Thymus (tissue), 14 donors: ENCODE results near the gene RHOXF2. TPM values are rescaled to one million over a fixed set of nuclear protein-coding genes. Genes with fewer than 3 reads are reported as not detected.
"Not testable (repeated sequence)": the region's sequence is repeated elsewhere in the genome, so short reads cannot be mapped to it uniquely, and the experiment has no call there.

Experiments
- DNase-seq, 9 donors: peaks; one replicate each; pipeline ENCODE4 v3.0.0-alpha.2; 2013; ENCODE audit warnings: low spot score in 9 of 9, low read depth in 6 of 9, missing footprints in 1 of 9
- H3K27ac ChIP-seq, 2 donors: one replicate each; pipeline ENCODE4 v1.5.1; 2013; ENCODE audit warnings: control low read depth in 1 of 2, low read depth in 1 of 2, low read length in 1 of 2, mild to moderate bottlenecking in 1 of 2, moderate library complexity in 1 of 2
- H3K27me3 ChIP-seq, 2 donors: one replicate each; pipeline ENCODE4 v1.5.1; 2013; ENCODE audit warnings: low read length in 1 of 2; ENCODE audit not compliant: control insufficient read depth in 2 of 2, insufficient read depth in 1 of 2
- H3K36me3 ChIP-seq, 2 donors: one replicate each; pipeline ENCODE4 v1.5.1; 2013; ENCODE audit warnings: low read length in 1 of 2, mild to moderate bottlenecking in 1 of 2, moderate library complexity in 1 of 2; ENCODE audit not compliant: control insufficient read depth in 2 of 2, insufficient read depth in 2 of 2
- H3K4me1 ChIP-seq, 2 donors: one replicate each; pipeline ENCODE4 v1.5.1; 2013; ENCODE audit warnings: low read length in 2 of 2; ENCODE audit not compliant: control insufficient read depth in 2 of 2, insufficient read depth in 2 of 2
- H3K4me3 ChIP-seq, 2 donors: one replicate each; pipeline ENCODE4 v1.5.1; 2013; ENCODE audit warnings: low read length in 2 of 2, control low read depth in 1 of 2, mild to moderate bottlenecking in 1 of 2
- H3K9me3 ChIP-seq, 2 donors: one replicate each; pipeline ENCODE4 v1.5.1; 2013; ENCODE audit warnings: low read length in 1 of 2, mild to moderate bottlenecking in 1 of 2; ENCODE audit not compliant: control insufficient read depth in 2 of 2, insufficient read depth in 1 of 2
- WGBS: extraction: QIAGEN DNeasy Blood & Tissue Kit; methylation state at CpG from one replicate; pipeline ENCODE4 v1.1.7; 2013; 5-methylcytosine and 5-hydroxymethylcytosine counted together
- long read RNA-seq, 10 donors: transcript quantifications; one replicate each; lab custom pipeline, GENCODE V29; 2026
- polyA plus RNA-seq: library from polyadenylated mRNA; stranded (reverse); fragments of 200-250 nt; gene quantifications from one replicate; pipeline ENCODE4 v1.2.3, GENCODE V29; 2013
- total RNA-seq: library from RNA; stranded (reverse); fragments of 120-200 nt; gene quantifications from one replicate; pipeline ENCODE4 v1.2.4, GENCODE V29; 2013
- donor health status: healthy.

Gene RHOXF2, protein sequence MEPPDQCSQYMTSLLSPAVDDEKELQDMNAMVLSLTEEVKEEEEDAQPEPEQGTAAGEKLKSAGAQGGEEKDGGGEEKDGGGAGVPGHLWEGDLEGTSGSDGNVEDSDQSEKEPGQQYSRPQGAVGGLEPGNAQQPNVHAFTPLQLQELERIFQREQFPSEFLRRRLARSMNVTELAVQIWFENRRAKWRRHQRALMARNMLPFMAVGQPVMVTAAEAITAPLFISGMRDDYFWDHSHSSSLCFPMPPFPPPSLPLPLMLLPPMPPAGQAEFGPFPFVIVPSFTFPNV
- not detected for total RNA-seq
- polyA plus RNA-seq = 0.16 TPM
- long read RNA-seq, donor 1 = 0 reads
- long read RNA-seq, donor 2 = 0 reads
- long read RNA-seq, donor 3 = 0 reads
- long read RNA-seq, donor 4 = 0 reads
- long read RNA-seq, donor 5 = 0 reads
- long read RNA-seq, donor 6 = 0 reads
- long read RNA-seq, donor 7 = 0 reads
- long read RNA-seq, donor 8 = 0 reads
- long read RNA-seq, donor 9 = 0 reads
- long read RNA-seq, donor 10 = 0 reads

DNA sequence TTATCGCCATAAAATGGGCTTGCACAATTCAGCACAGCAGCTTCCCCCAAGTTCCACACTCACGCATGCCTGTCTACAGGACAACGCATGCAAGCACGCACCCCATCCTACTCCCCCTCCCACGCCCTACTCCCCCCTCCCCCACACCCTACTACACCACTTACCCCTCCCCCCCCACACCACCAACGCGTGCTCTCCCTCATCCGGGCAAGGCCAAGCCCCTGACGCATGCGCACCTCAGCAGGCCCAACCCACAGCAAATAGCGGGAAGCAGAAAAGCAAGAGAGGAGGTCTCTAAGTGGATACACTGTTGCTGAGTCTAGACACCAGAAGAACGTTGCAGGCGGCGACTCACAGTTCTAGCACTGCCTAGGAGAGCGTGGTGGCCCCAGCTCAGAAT lies at the start of gene RHOXF2:
Gene RHOXF2, plus strand, starts transcription at position 301 of the 400 bp plus-strand sequence. CDS start 138 bp downstream, outside the sequence.
- DNase-seq, H3K4me1 ChIP-seq: not testable (repeated sequence)

DNA sequence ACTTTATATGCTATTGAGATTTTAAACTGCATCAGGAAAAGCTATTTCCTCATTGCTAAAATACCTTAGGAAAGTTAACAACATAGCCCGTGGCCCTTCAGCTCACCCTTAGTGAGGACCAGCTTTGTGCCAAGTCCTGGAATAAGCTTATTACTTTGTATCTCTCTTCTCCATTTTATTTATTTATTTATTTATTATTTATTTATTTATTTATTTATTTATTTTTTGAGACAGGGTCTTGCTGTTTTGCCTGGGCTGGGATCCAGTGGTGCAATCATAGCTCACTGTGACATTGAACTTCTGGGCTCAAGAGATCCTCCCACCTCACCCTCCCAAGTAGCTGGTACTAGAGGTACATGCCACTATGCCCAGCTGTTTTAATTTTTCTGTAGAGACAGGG lies 49.0 kb upstream of the RHOXF2 start:
- Histone ChIP-seq H3K4me1 (no peaks in the 10 kb centered on the region), H3K27me3 (no peaks in the 10 kb centered on the region), H3K36me3 (no peaks in the 10 kb centered on the region), H3K4me3 (no peak overlapping the region), H3K9me3 (no peaks in the 10 kb centered on the region), H3K27ac (no peak overlapping the region)
- 91% methylated on average over 1 of the region's 1 CpG for WGBS
- no peak for DNase-seq

More for the DNA sequence above, at the start of gene RHOXF2:
- not testable (repeated sequence) for H3K4me3 ChIP-seq, H3K9me3 ChIP-seq, H3K27ac ChIP-seq, H3K36me3 ChIP-seq, H3K27me3 ChIP-seq
- no CpG with 5 or more reads among the region's 15 CpGs for WGBS

DNA sequence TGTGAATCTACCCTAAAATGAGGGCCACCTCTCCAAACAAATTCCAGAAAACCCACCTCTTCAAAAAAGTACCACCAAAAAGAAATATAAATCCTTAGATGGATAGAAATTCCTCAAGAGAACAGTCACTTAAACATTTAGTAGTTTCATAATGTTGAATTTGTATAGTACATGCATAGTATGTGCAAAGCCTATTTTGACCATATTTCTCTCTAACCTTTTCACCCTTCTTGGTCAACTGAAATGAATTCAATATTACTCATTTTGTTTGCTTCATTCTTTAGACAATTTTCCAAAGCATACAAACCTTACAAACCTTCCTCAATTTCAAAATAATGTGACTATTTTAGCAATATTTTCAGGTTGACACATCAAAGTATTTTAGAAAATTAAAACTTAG lies 46.8 kb upstream of the RHOXF2 start:
- no peak overlapping the region for H3K4me3 ChIP-seq
- no peaks in the 10 kb centered on the region for H3K27me3 ChIP-seq
- H3K36me3 ChIP-seq = no peaks in the 10 kb centered on the region
- H3K4me1 ChIP-seq = no peaks in the 10 kb centered on the region
- no peak for DNase-seq
- H3K9me3 ChIP-seq = no peaks in the 10 kb centered on the region
- no peak overlapping the region for H3K27ac ChIP-seq

DNA sequence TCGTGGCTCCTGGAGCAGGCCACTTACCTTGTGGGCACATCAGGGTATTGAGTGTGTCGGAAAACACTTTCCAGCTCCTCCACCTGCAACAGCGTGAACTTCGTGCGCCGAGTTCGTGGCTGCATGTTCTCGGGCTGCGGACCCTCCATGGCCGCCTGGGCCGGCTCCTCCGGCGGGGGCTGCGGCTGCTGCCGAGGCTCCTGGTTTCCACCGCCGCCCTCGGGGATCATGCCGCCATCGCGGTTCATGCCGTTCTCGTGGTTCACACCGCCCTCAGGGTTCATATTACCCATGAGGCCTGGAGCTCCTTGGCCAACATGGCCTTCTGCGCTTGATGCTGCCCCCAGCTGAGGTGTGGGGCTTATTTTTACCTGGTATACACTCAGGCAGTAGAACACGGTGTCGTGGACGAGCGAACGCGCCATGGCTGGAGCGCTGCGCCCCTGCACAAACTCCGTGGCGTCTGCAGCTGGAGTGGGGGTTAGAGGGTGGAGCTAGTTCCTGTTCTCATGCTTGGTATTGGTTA lies 42.9 kb upstream of the RHOXF2 start, which contains the start of gene RHOXF1:
Gene RHOXF1, minus strand, starts transcription at position 476 of the 526 bp plus-strand sequence. Its CDS starts 51 bp downstream, at position 425.
- Histone ChIP-seq H3K4me3 (no peak within 1 kb of the TSS), H3K27me3 (no peaks in the 10 kb centered on the region), H3K9me3 (no peaks in the 10 kb centered on the region), H3K36me3 (no peaks in the 10 kb centered on the region), H3K27ac (no peak within 1 kb of the TSS), H3K4me1 (no peaks in the 10 kb centered on the region)
- no peak for DNase-seq
- WGBS = 98% methylated on average over 35 of the region's 35 CpGs

DNA sequence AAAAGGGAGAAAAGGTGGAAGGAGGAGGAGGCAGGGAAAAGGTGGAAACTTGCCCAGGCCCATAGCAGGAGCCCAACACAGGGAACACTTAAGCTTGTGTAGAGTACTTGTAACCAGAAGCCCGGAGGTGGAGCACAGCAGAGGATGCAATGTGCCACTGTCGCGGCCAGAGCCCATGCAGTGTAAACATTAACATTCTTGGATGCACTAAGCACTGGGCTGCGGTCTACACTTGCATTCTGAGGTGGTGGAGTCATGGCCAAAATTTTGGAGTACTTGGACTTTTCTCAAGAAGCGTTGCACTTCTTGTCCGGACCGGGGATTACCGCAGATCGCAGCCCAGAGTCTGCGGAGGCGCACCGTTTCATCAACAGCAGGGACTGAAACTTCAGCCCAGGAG lies 38.2 kb upstream of the RHOXF2 start:
- H3K36me3 ChIP-seq = no peaks in the 10 kb centered on the region
- WGBS = 96% methylated on average over 12 of the region's 12 CpGs
- H3K4me3 ChIP-seq = no peak overlapping the region
- no peaks in the 10 kb centered on the region for H3K9me3 ChIP-seq
- no peaks in the 10 kb centered on the region for H3K27me3 ChIP-seq
- DNase-seq = no peak
- no peaks in the 10 kb centered on the region for H3K4me1 ChIP-seq
- H3K27ac ChIP-seq = no peak overlapping the region

DNA sequence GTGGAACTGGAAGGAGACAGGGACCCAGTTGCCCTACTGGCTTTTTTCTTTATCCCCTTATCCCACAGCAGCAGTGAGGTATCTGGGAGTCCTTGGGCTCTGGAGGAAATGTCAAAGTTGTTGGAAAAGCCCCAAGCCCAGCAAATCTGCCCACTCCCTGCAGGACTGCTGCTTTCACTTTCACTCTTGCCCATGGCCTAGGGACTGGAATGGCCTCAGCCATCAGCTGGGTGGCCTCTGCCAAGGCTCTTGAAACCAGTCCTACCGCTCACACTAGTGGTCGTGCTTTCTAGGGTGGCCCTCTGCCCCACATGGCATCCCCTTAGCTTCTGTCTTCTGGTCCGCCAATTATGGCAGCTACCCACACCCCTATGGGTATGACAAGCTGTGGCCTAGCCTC lies 33.0 kb upstream of the RHOXF2 start:
- no peaks in the 10 kb centered on the region for H3K27me3 ChIP-seq
- no peak for DNase-seq
- WGBS = 98% methylated on average over 3 of the region's 3 CpGs
- H3K36me3 ChIP-seq = no peaks in the 10 kb centered on the region
- no peak overlapping the region for H3K27ac ChIP-seq
- H3K4me1 ChIP-seq = no peaks in the 10 kb centered on the region
- no peaks in the 10 kb centered on the region for H3K9me3 ChIP-seq
- H3K4me3 ChIP-seq = no peak overlapping the region

DNA sequence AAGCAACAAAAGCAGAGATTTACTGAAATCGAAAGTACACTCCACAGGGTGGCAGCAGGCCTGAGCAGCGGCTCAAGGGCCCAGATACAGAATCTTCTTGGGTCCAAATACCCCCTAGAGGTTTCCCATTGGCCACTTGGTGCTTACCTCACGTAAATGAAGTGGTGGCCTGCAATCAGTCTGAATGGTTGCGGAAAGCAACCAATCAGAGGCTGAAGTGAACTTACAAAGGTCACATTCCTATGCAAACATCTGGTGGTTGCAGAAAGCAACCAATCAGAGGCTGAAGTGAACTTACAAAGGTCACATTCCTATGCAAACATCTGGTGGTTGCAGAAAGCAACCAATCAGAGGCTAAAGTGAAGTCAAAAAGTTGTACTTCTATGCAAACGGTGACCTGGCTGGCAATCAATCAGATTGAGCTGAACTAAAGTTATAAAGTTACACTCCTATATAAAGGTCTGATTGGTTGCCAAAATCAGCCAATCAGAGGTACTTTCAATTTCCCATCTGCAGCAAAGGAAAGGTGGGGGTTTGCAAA lies 30.0 kb upstream of the RHOXF2 start:
- H3K27ac ChIP-seq = not testable (repeated sequence)

DNA sequence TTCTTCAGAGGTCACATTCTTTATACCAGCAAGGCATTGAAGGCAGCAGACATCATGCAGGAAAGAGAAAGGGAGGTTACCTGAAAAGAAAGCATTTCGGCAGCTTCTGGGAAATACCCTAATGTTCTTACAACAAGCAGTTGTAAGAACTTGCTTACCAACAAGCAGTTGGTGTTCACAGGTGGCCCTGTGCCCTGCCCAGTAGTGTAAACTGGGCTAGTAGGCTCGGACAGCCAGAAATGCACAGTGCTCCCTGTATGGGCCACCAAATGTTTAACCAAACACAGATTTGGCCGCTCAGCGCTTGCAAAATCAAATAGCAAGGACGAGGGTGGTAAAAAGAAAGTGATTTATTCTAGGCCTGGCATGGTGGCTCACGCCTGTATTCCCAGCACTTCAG lies 22.3 kb upstream of the RHOXF2 start:
- Histone ChIP-seq H3K27me3 (no peaks in the 10 kb centered on the region), H3K36me3 (no peaks in the 10 kb centered on the region), H3K4me3 (no peak overlapping the region), H3K27ac (no peak overlapping the region), H3K9me3 (no peaks in the 10 kb centered on the region), H3K4me1 (no peaks in the 10 kb centered on the region)
- 81% methylated on average over 6 of the region's 6 CpGs for WGBS
- DNase-seq = no peak

More for the DNA sequence above, 30.0 kb upstream of the RHOXF2 start:
- not testable (repeated sequence) for DNase-seq, H3K4me1 ChIP-seq, H3K27me3 ChIP-seq, H3K36me3 ChIP-seq, H3K4me3 ChIP-seq, H3K9me3 ChIP-seq
- WGBS = 100% methylated on average over 5 of the region's 5 CpGs

DNA sequence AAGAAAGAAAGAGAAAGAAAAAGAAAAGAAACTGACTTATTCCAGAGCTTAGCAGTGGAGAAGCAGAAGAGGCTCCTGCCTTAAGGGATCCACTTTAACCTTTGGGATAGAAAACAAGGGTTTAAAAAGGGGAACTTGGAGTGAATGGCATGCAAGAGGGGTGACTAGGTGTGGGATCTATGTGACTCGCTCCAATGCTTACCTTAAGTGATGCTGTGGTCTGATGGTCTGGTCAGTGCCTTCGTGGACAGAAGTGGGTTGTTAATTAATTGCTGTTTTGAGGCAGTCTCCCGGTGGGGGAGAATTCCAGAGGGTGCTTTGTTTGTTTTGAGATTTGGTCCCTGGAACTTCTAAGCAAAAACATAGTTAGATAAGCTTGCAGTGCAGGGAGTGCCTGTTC lies 21.6 kb upstream of the RHOXF2 start:
- H3K4me1 ChIP-seq = no peaks in the 10 kb centered on the region
- no peaks in the 10 kb centered on the region for H3K27me3 ChIP-seq
- no peak for DNase-seq
- no peak overlapping the region for H3K27ac ChIP-seq
- no peaks in the 10 kb centered on the region for H3K9me3 ChIP-seq
- H3K4me3 ChIP-seq = no peak overlapping the region
- no peaks in the 10 kb centered on the region for H3K36me3 ChIP-seq
- 62% methylated on average over 3 of the region's 3 CpGs for WGBS
